ENCODE data around the gene NID2. TPM values are rescaled to one million over a fixed set of nuclear protein-coding genes. Genes with fewer than 3 reads are reported as not detected.

Gene NID2
- polyA plus RNA-seq, 1 of the 3 experiments (the other 2 are of a cell fraction): 22.7 TPM

- CTCF ChIA-PET: interaction anchor here (0.5 to 2.2 kb wide), 3 partner anchors 10 to 541 kb away, joined by 3 to 8 read pairs (median 3); no protein-coding TSS in a partner anchor
- Histone ChIP-seq H3K9me2 (no peaks in the 10 kb centered on the region), H3F3A (replicated peaks; ENCODE audit: insufficient read depth) (peaks cover 18% of the 10 kb centered on the region), H3K27ac (ENCODE audit: low read depth in 2 of 2, low read length in 1 of 2) (no peak overlapping the region), H3K36me3 (replicated peaks in 1 of 2; ENCODE audit: control insufficient read depth in 1 of 2, insufficient read depth in 2 of 2, low read length in 1 of 2) (peaks cover 96 to 98% of the 10 kb centered on the region in 2 experiments), H3K4me2 (no peak overlapping the region), H3K4me3 (ENCODE audit: low read depth in 2 of 2, low read length in 1 of 2) (no peak overlapping the region), H3K79me2 (ENCODE audit: insufficient read depth) (peaks cover 24% of the 10 kb centered on the region), H3K27me3 (ENCODE audit: insufficient read depth) (no peaks in the 10 kb centered on the region), H4K20me1 (ENCODE audit: insufficient read depth) (no peaks in the 10 kb centered on the region), H3K4me1 (ENCODE audit: control insufficient read depth in 1 of 2, insufficient read depth in 2 of 2, low read depth in 1 of 2, low read length in 1 of 2) (peaks cover 0 to 4% of the 10 kb centered on the region in 2 experiments; a peak in 1 of 4 replicates), H3K9ac (no peak overlapping the region), H3K9me3 (no peaks in the 10 kb centered on the region), H2AFZ (ENCODE audit: low read depth) (no peak overlapping the region)
- no peak for TF ChIP-seq FOSL2 (IDR thresholded peaks at IDR 0.05; ENCODE audit: borderline replicate concordance, low read depth)
- no peak for TF ChIP-seq REST (IDR thresholded peaks at IDR 0.05; ENCODE audit: low read depth, low read length)
- TF ChIP-seq PBX3 (IDR thresholded peaks at IDR 0.05): no peak
- no peak for TF ChIP-seq RAD21 (IDR thresholded peaks at IDR 0.05; ENCODE audit: low read length)
- no peak for TF ChIP-seq RFX5 (IDR thresholded peaks at IDR 0.05; ENCODE audit: low read length)
- no peak for TF ChIP-seq POLR2AphosphoS5 (IDR thresholded peaks at IDR 0.05; ENCODE audit: low read depth, low read length)
- no peak for TF ChIP-seq CHD2 (IDR thresholded peaks at IDR 0.05; ENCODE audit: low read length, partially characterized antibody)
- no peak for TF ChIP-seq USF2 (IDR thresholded peaks at IDR 0.05; ENCODE audit: borderline replicate concordance, low read depth, low read length)
- TF ChIP-seq NFIC (IDR thresholded peaks at IDR 0.05; ENCODE audit: borderline replicate concordance): no peak
- no peak for TF ChIP-seq TCF12 (IDR thresholded peaks at IDR 0.05)
- TF ChIP-seq JUND (IDR thresholded peaks at IDR 0.05): no peak
- TF ChIP-seq FOXM1 (IDR thresholded peaks at IDR 0.05; ENCODE audit: low read depth): no peak
- TF ChIP-seq FOXJ3 (CRISPR knock-in tag; IDR thresholded peaks at IDR 0.05): no peak
- no peak for TF ChIP-seq RXRA (IDR thresholded peaks at IDR 0.05; ENCODE audit: borderline replicate concordance, low read depth)
- TF ChIP-seq EZH2phosphoT487 (IDR thresholded peaks at IDR 0.05; ENCODE audit: borderline replicate concordance, low read depth): no peak
- no peak for TF ChIP-seq GABPA (IDR thresholded peaks at IDR 0.05; ENCODE audit: low read depth)
- TF ChIP-seq IRF3 (IDR thresholded peaks at IDR 0.05; ENCODE audit: low read depth, low read length): no peak
- no peak for TF ChIP-seq SIN3A (IDR thresholded peaks at IDR 0.05; ENCODE audit: borderline replicate concordance, low read depth, low read length)
- WGBS (ENCODE audit: low lambda C conversion rate): 100% methylated on average over 2 of the region's 2 CpGs
- DNase-seq: no peak
- POLR2A ChIA-PET: no interaction called here
These were observed 63.2 kb downstream of the NID2 start for GRCh38 chr14:52005625-52006024.

All from SK-N-SH (cell line).